Measurements from ENCODE around the gene DRD5.

Gene DRD5

DNA sequence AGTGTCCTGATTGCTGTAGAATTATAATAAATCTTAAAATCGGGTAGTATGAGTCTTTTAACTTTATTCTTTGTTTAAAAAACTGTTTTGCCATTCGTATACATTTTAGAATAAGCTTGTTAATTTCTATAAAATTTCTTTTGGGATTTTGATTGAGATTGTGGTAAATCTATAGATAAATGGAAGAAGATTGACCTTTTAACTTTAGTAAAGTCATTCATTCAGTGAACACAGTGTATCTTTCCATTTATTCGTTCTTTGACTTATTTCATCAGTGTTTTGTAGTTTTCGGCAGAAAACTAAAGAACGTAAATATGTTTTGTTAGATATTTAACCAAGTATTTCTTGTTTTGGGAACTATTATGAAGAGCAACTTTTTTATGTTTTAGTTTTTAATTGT lies 38.9 kb downstream of the DRD5 start:
- Histone ChIP-seq H3K27ac (ENCODE audit: low read length) (no peak overlapping the region), H3K4me1 (ENCODE audit: control insufficient read depth, low read depth, low read length) (no peaks in the 10 kb centered on the region), H3K4me3 (ENCODE audit: low read length) (no peak overlapping the region), H3K27me3 (ENCODE audit: control insufficient read depth, insufficient read depth, low read length) (no peaks in the 10 kb centered on the region), H3K9me3 (ENCODE audit: control insufficient read depth, low read depth, low read length) (no peaks in the 10 kb centered on the region), H3K9ac (ENCODE audit: low read length) (no peak overlapping the region), H3K36me3 (ENCODE audit: control insufficient read depth, low read depth, low read length) (no peaks in the 10 kb centered on the region)

DNA sequence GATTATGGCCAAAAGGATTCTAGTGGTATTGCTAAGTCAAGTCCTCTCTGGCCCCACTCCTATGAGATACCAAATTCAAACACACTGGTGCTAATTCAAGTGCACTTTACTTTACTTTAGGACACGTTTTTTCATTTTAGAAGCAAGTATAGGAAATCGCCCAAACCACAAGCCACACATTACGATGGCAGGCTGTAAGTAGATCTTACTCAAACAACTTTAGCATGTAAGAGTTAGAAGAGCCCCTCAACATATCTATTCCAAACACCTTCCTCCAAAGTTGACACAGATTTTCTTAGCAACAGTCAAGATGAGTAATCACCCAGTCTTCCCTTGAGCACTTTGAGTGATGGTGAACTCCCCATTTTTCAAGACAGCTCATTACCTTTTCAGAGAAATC lies 43.6 kb downstream of the DRD5 start:
- Histone ChIP-seq H3K27ac (ENCODE audit: low read length) (no peak overlapping the region), H3K36me3 (ENCODE audit: control insufficient read depth, low read depth, low read length) (no peaks in the 10 kb centered on the region), H3K4me1 (ENCODE audit: control insufficient read depth, low read depth, low read length) (no peaks in the 10 kb centered on the region), H3K9ac (ENCODE audit: low read length) (no peak overlapping the region), H3K9me3 (ENCODE audit: control insufficient read depth, low read depth, low read length) (no peaks in the 10 kb centered on the region), H3K4me3 (ENCODE audit: low read length) (no peak overlapping the region), H3K27me3 (ENCODE audit: control insufficient read depth, insufficient read depth, low read length) (no peaks in the 10 kb centered on the region)

GRCh38 chr4:9826551-9826950 lies 45.1 kb downstream of the DRD5 start:
- Histone ChIP-seq H3K4me1 (ENCODE audit: control insufficient read depth, low read depth, low read length) (no peaks in the 10 kb centered on the region), H3K9ac (ENCODE audit: low read length) (no peak overlapping the region), H3K27ac (ENCODE audit: low read length) (no peak overlapping the region), H3K36me3 (ENCODE audit: control insufficient read depth, low read depth, low read length) (no peaks in the 10 kb centered on the region), H3K27me3 (ENCODE audit: control insufficient read depth, insufficient read depth, low read length) (no peaks in the 10 kb centered on the region), H3K9me3 (ENCODE audit: control insufficient read depth, low read depth, low read length) (no peaks in the 10 kb centered on the region), H3K4me3 (ENCODE audit: low read length) (no peak overlapping the region)

DNA sequence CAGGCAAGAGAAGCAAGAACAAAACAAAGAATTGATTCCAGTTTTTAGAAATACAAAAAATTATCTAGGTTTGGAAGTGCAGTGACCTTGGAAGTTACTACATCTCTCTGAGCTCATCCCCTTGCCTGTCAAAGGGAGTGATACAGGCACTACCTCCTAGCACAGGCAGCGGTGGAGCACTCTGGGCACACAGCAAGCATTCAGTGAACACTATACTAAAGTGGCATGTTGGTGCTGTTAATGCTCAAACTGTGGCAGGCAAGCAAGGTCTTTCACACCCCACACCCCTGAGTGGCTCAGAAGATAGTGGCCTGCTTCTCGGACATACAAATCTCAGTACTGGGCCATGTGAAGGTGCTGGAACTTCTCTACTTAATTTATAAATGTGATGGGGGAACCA lies 51.2 kb downstream of the DRD5 start:
- H3K27ac ChIP-seq (ENCODE audit: low read length), result no peak overlapping the region
- no peaks in the 10 kb centered on the region for H3K36me3 ChIP-seq (ENCODE audit: control insufficient read depth, low read depth, low read length)
- H3K4me1 ChIP-seq (ENCODE audit: control insufficient read depth, low read depth, low read length), result no peaks in the 10 kb centered on the region
- no peaks in the 10 kb centered on the region for H3K9me3 ChIP-seq (ENCODE audit: control insufficient read depth, low read depth, low read length)
- H3K9ac ChIP-seq (ENCODE audit: low read length), result no peak overlapping the region
- no peaks in the 10 kb centered on the region for H3K27me3 ChIP-seq (ENCODE audit: control insufficient read depth, insufficient read depth, low read length)
- no peak overlapping the region for H3K4me3 ChIP-seq (ENCODE audit: low read length)

DNA sequence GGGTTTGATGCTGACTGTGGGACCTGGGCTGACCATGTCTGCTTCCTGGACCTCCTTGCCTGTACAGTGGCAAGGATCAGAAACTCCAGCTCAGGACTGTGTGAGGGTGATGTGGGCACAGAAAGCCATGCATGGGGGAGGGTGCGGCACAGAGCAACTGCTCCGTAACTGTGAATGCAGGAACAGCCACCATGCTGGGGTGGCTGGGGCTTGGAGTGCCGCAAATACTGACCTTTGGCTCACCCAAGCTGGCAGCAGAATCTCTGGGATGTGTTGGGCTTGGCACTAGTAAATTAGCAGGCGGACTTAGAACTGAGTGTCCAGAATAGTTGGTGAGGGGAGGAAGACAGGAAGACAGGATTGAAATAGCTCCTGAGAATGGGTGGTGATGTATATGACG lies 52.0 kb downstream of the DRD5 start:
- H3K9me3 ChIP-seq (ENCODE audit: control insufficient read depth, low read depth, low read length), result no peaks in the 10 kb centered on the region
- no peak overlapping the region for H3K9ac ChIP-seq (ENCODE audit: low read length)
- no peak overlapping the region for H3K4me3 ChIP-seq (ENCODE audit: low read length)
- no peaks in the 10 kb centered on the region for H3K4me1 ChIP-seq (ENCODE audit: control insufficient read depth, low read depth, low read length)
- no peak overlapping the region for H3K27ac ChIP-seq (ENCODE audit: low read length)
- no peaks in the 10 kb centered on the region for H3K36me3 ChIP-seq (ENCODE audit: control insufficient read depth, low read depth, low read length)
- no peaks in the 10 kb centered on the region for H3K27me3 ChIP-seq (ENCODE audit: control insufficient read depth, insufficient read depth, low read length)

All from iPS-18a (cell line).